ENCODE measurements around the gene OR2T10. TPM values are rescaled to one million over a fixed set of nuclear protein-coding genes. Genes with fewer than 3 reads are reported as not detected.
"Not testable (repeated sequence)": the region's sequence is repeated elsewhere in the genome, so short reads cannot be mapped to it uniquely, and the experiment has no call there.

OR2T10 gene
- total RNA-seq, 1 donor from 2014 or later = not detected

DNA sequence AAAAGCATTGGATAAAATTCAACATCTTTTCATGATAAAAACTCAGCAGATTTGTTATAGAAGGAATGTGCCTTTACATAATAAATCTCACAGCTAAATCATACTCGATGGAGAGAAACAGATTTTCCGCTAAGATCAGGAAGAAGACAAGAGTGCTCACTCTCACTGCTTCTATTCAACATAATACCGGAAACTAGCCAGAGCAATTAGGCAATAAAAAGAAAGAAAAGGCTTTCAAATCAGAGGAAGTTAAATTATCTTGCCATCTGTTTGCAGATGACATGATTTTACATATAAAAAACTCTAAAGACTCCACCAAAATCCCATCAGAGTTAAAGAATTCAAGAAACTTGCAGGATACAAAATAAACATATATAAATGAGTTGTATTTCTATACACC is 26.7 kb downstream of the OR2T10 start:
- not testable (repeated sequence) for H3K27me3 Mint-ChIP-seq (ENCODE audit: low read depth)

DNA sequence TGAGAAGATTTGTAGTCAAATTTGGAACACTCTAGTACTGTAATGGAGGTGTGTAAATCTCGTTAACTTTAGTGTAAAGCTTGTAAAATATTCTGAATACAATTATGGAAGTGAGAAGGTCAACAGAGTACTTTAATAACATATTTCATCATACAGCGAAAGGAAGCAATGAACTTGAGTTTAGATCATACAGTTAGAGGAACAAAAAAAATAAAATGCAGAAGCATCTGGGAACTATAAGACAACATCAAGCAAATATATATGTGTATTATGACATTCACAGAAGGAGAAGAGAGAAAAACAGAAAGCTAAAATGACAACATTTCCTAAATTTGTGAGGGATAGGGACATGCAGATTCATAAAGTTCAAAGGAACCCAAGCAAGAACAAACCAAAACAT is 28.5 kb downstream of the OR2T10 start:
- not testable (repeated sequence) for H3K4me3 Mint-ChIP-seq (ENCODE audit: unreplicated experiment); H3K36me3 Mint-ChIP-seq (ENCODE audit: low read depth); H3K9me3 Mint-ChIP-seq (ENCODE audit: low read depth); H3K27ac Mint-ChIP-seq (ENCODE audit: unreplicated experiment); H3K4me1 Mint-ChIP-seq (ENCODE audit: low read depth); H3K27me3 Mint-ChIP-seq (ENCODE audit: low read depth); DNase-seq (ENCODE audit: low spot score)

More for the DNA sequence above, 26.7 kb downstream of the OR2T10 start:
- not testable (repeated sequence) for H3K27ac Mint-ChIP-seq (ENCODE audit: unreplicated experiment); H3K4me3 Mint-ChIP-seq (ENCODE audit: unreplicated experiment); DNase-seq (ENCODE audit: low spot score); H3K9me3 Mint-ChIP-seq (ENCODE audit: low read depth); H3K4me1 Mint-ChIP-seq (ENCODE audit: low read depth); H3K36me3 Mint-ChIP-seq (ENCODE audit: low read depth)

- not testable (repeated sequence) for H3K4me1 Mint-ChIP-seq (ENCODE audit: low read depth); H3K4me3 Mint-ChIP-seq (ENCODE audit: unreplicated experiment); H3K27ac Mint-ChIP-seq (ENCODE audit: unreplicated experiment); DNase-seq (ENCODE audit: low spot score); H3K36me3 Mint-ChIP-seq (ENCODE audit: low read depth); H3K9me3 Mint-ChIP-seq (ENCODE audit: low read depth); H3K27me3 Mint-ChIP-seq (ENCODE audit: low read depth)
Observed at GRCh38 chr1:248565530-248566373, 31.7 kb downstream of the OR2T10 start.

DNA sequence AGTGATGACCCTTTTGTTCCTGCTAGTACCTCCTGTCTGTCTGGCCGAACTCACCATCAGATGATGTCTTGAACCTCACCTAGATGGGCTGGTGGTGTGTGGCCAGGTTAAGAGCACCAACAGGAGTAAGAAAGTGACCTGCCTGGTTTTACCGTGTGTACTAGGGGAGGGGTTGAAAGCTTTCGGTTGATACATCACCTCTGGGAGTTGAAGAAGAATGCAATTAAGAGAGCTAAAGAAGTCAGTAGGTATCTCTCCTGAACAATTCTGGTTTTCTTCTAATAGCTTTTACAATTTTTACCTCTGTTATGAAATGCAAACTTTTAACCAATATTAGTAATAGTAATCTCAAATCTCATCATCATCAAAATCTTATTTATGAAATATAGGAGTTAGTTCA is 34.8 kb downstream of the OR2T10 start, which contains the start of gene OR2T29:
Gene OR2T29, minus strand, starts transcription at position 101 of the 400 bp plus-strand sequence. CDS start 3,281 bp downstream, outside the sequence.
- not testable (repeated sequence) for H3K4me1 Mint-ChIP-seq (ENCODE audit: low read depth)

DNA sequence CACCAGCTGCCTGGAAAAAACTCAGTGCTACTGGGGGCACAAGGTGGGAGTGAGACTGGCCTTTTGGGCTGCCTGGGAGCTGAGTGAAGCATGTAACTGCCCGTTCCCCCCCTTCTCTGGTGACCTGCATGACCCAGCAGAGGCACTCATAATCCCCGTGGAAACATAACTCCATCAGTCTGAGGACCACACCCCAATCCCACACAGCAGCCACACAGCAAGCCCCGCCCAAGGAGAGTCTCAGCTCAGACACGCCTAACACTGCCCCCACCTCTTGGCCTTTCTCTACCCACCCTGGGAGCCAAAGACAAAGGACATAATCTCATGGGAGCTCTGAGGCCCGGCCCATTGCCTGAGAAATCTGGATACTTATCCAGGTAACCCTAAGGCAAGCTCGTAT is 46.5 kb downstream of the OR2T10 start:
- H3K36me3 Mint-ChIP-seq (ENCODE audit: low read depth); H3K4me1 Mint-ChIP-seq (ENCODE audit: low read depth); H3K27ac Mint-ChIP-seq (ENCODE audit: unreplicated experiment); H3K9me3 Mint-ChIP-seq (ENCODE audit: low read depth); H3K27me3 Mint-ChIP-seq (ENCODE audit: low read depth); H3K4me3 Mint-ChIP-seq (ENCODE audit: unreplicated experiment); DNase-seq (ENCODE audit: low spot score): not testable (repeated sequence)

More for the DNA sequence above, 34.8 kb downstream of the OR2T10 start, which contains the start of gene OR2T29:
- H3K27me3 Mint-ChIP-seq (ENCODE audit: low read depth); H3K9me3 Mint-ChIP-seq (ENCODE audit: low read depth); H3K36me3 Mint-ChIP-seq (ENCODE audit: low read depth); H3K27ac Mint-ChIP-seq (ENCODE audit: unreplicated experiment); H3K4me3 Mint-ChIP-seq (ENCODE audit: unreplicated experiment); DNase-seq (ENCODE audit: low spot score): not testable (repeated sequence)

- not testable (repeated sequence) for H3K27ac Mint-ChIP-seq (ENCODE audit: unreplicated experiment); H3K4me1 Mint-ChIP-seq (ENCODE audit: low read depth); H3K36me3 Mint-ChIP-seq (ENCODE audit: low read depth); H3K27me3 Mint-ChIP-seq (ENCODE audit: low read depth); DNase-seq (ENCODE audit: low spot score); H3K9me3 Mint-ChIP-seq (ENCODE audit: low read depth); H3K4me3 Mint-ChIP-seq (ENCODE audit: unreplicated experiment)
Observed at GRCh38 chr1:248547383-248547782, 50.1 kb downstream of the OR2T10 start.

Other genes with a start within 250 kb of the OR2T10 start
- not detected in 3 replicates for gene OR14C36, start 248.9 kb downstream of the OR2T10 start, total RNA-seq
- gene OR2T4, start 236.0 kb downstream of the OR2T10 start, total RNA-seq = not detected in 3 replicates
- gene OR2T6, start 222.0 kb downstream of the OR2T10 start, total RNA-seq = not detected in 3 replicates
- gene OR2T1, start 194.7 kb downstream of the OR2T10 start, total RNA-seq = not detected in 3 replicates
- not detected in 3 replicates for gene OR2T2, start 152.1 kb downstream of the OR2T10 start, total RNA-seq
- gene OR2T3, start 124.3 kb downstream of the OR2T10 start, total RNA-seq = not detected in 3 replicates
- not detected in 3 replicates for gene OR2T5, start 109.1 kb downstream of the OR2T10 start, total RNA-seq
- gene OR2G6, start 89.6 kb downstream of the OR2T10 start, total RNA-seq = not detected in 3 replicates
- gene OR2T29, start 34.9 kb downstream of the OR2T10 start, total RNA-seq = not detected in 3 replicates
- not detected in 3 replicates for gene OR2T34, start 22.9 kb downstream of the OR2T10 start, total RNA-seq
- not detected in 3 replicates for gene OR2T11, start 37.4 kb upstream of the OR2T10 start, total RNA-seq
- gene OR2T35, start 47.6 kb upstream of the OR2T10 start, total RNA-seq = not detected in 3 replicates
- not detected in 3 replicates for gene OR2T27, start 57.8 kb upstream of the OR2T10 start, total RNA-seq
- gene OR14I1, start 105.1 kb upstream of the OR2T10 start, total RNA-seq = not detected in 3 replicates
- gene LYPD8, start 158.1 kb upstream of the OR2T10 start, total RNA-seq = not detected in 3 replicates
- 30.1 to 33.9 TPM (median 30.8 TPM) in 3 replicates for gene SH3BP5L, start 228.2 kb upstream of the OR2T10 start, total RNA-seq
- 17.1 to 20.2 TPM (median 19.8 TPM) in 3 replicates for gene ZNF672, start 240.5 kb upstream of the OR2T10 start, total RNA-seq

Measured in chondrocyte (in vitro differentiated cells).